Measurements from ENCODE around the gene TMEM144. TPM values are rescaled to one million over a fixed set of nuclear protein-coding genes. Genes with fewer than 3 reads are reported as not detected.

TMEM144 gene
- 0.87 TPM for polyA plus RNA-seq (2012; ENCODE audit: missing spikeins)

DNA sequence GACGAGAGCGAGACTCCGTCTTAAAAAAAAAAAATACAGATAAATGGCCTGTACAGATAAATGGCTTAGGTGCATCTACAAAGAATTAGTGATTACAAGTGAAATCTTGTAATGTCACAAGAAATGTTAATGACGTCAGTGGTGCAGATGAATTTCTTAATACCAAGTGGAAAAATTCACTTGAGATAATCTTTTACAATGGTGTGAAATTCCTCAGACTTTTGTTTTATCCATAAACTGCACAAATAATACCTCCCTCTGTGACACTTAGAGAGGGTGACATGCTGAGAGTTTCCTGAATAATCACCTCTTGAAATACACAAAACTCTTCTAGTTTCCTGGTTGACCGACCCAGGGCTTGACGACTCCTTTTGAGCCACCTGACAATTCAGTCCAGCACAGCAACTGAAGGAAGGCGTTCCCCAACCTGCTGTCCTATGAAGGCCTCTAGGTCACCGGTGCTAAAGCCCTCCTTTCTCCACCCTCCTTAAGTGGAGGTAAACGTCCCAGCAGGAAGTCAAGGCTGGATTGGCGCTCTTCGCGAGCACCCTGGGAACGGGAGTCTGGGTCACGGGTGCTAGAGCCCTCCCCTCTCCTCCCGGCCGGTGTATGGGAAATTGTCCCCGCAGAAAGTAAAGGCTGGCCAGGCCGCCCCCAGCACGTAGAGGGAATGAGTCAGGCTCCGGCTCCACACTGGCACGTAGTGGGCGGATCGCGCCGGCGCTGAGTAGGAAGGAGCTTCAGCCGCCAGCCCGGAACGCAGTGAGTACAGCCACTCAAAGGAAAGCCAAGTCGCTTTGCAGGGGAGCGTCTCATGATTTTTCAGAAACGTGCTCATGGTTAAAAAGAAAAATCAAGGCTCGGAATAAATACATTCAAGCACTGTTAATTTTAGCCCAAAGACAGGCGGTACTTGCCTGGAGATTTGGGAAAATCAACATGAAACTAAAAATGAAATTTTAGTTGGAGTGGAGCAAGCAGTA lies at the start of gene TMEM144:
TSS of gene TMEM144 (plus strand) at position 662 of the 983 bp plus-strand sequence. CDS start 2,182 bp downstream, outside the sequence.
- FAIRE-seq (peak; percentile 54), DNase-seq (ENCODE audit: insufficient read length) (peak; percentile 1)
- TF ChIP-seq POLR2AphosphoS5 (IDR thresholded peaks at IDR 0.05; ENCODE audit: low read depth, low read length) (no peak), TAF1 (IDR thresholded peaks at IDR 0.05; ENCODE audit: borderline replicate concordance, low read depth, low read length) (no peak), POLR2A (IDR thresholded peaks at IDR 0.05; ENCODE audit: low read depth, low read length) (no peak)

DNA sequence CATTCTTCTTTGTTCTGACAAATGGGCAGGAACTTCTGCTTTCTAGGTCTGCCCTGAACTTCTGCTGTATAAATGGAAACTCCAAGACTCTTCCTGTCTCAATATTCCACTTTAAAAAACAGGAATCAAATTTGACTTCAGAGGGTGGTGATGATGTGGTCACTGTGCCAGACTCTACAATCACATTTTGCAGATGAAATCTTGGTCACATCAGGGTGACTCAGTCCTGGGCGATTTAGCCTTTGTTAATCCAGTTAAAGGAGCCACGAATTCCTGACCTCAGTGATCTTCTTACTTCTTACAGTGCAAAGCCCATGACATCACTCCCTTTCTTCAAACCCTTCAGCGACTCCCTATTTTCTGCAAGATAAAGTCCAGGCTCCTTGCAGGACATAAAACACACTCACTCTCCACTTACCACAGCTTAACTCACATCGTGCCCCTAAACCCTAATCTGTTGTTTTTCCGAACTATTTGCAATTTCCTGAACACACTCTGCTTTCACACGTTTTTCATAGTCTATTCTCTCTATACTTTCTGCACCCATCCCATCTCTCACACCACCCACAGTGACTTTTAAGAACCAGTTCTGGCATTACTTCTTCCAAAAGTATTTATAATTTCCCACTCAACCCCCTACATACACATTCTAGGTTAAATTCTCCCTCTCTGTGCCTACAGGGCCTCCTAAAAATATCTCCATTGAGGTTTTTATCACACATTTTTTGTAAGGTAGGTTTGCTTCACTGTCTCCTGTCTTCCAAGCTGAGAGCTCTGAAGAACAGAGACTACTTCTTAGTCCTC lies 48.5 kb upstream of the TMEM144 start:
- FAIRE-seq (no peak), DNase-seq (ENCODE audit: insufficient read length) (no peak)
- TF ChIP-seq POLR2AphosphoS5 (IDR thresholded peaks at IDR 0.05; ENCODE audit: low read depth, low read length): no peak
- no peak for TF ChIP-seq POLR2A (IDR thresholded peaks at IDR 0.05; ENCODE audit: low read depth, low read length)
- TF ChIP-seq TAF1 (IDR thresholded peaks at IDR 0.05; ENCODE audit: borderline replicate concordance, low read depth, low read length): no peak

DNA sequence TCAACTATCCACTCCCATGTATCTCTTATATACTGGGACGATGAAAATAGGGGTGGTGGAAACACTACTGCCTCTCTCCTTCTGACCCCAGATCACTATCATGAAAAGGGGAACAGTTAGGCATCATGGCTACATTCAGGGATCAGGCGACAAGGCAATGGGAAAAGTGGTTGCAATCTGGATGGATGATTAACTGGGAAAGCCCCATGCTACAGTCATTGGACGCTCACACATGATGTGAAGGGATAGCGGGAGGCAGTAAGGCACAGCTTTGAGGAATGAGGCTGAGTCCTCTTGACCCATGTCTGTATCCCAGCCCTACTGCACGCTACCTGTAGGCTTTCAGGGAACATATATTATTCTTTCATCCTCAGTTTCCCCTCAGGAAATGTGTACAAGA lies 47.7 kb upstream of the TMEM144 start:
- FAIRE-seq (no peak), DNase-seq (ENCODE audit: insufficient read length) (no peak)
- TF ChIP-seq TAF1 (IDR thresholded peaks at IDR 0.05; ENCODE audit: borderline replicate concordance, low read depth, low read length) (no peak), POLR2AphosphoS5 (IDR thresholded peaks at IDR 0.05; ENCODE audit: low read depth, low read length) (no peak), POLR2A (IDR thresholded peaks at IDR 0.05; ENCODE audit: low read depth, low read length) (no peak)

DNA sequence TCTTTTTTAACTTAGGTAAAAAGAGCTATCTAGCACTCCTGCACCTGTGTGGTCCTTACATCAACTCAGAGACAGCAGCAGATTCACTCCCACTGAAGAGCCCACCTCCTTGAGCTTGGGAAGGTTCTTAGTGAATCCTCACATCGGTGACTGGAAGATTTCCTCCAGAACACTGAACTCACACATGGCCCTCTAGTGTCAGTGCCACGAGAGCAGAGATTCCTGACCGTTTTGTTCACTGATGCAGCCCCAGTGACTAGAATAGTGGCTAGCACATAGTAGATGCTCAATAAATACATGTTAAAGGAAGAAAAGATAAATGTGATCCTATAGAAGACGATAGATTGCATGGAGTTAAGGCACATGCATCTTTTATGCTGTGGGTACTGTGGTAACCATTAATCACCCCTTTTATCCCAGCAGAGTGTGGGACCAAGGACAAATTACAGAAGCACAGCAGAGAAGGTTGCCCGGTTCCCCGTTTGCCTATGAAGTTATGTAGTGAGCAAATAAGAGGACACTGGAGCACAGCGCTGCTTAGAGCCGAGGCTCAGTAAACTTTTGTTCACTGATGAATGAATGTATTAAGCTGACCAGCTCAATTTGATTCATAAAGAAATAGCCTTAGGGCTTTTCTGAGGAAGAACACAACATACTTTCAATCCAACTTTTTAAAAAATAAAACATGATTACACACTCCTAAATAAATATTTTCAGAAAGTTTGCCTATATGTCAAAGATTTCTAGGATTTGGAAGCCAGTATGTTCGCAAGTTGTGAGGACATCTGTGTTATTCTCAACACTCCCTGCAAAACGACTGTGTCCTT lies 46.1 kb upstream of the TMEM144 start:
- TF ChIP-seq POLR2A (IDR thresholded peaks at IDR 0.05; ENCODE audit: low read depth, low read length) (no peak), TAF1 (IDR thresholded peaks at IDR 0.05; ENCODE audit: borderline replicate concordance, low read depth, low read length) (no peak), POLR2AphosphoS5 (IDR thresholded peaks at IDR 0.05; ENCODE audit: low read depth, low read length) (no peak)
- DNase-seq (ENCODE audit: insufficient read length) (no peak), FAIRE-seq (no peak)

DNA sequence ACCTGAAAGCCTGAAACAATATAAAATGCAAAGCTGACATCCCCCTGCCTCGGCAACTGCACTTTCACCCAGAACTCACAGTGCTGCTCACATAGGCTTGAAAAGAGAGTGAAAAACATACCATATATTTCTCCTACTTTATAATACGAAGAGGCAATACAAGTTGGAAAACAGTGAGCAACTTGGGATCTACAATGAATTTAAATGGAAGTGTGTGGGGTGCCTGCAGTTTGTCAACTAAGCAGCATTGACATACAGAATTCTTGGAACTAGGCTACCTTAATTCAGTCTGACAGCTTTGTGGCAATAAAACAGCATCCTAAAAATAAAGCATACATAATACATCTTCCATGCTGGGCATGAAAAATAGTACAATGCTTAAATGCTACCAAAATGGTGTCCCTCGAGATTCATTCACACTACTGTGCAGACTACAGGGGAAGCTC lies 45.5 kb upstream of the TMEM144 start:
- no peak for DNase-seq (ENCODE audit: insufficient read length)
- no peak for TF ChIP-seq POLR2A (IDR thresholded peaks at IDR 0.05; ENCODE audit: low read depth, low read length)
- no peak for FAIRE-seq

DNA sequence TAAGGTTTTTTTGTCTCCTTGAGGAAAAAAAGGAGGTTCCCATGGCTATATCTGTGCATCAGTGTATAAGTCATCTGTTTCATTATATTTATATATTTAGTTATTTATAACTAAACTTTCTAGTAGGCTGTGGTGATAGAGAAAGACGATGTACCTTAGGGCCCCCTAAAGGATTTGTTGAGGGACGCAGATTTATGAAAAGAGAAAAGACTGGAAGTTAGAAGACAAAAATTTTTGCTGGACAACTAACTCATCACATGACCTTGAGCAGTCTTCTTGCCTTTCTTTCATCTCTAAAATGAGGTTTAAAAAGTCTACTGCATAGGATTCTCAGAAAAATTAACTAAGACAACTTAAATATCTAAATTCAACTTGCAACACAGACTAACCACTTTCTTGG lies 43.6 kb upstream of the TMEM144 start:
- FAIRE-seq: no peak
- TF ChIP-seq TAF1 (IDR thresholded peaks at IDR 0.05; ENCODE audit: borderline replicate concordance, low read depth, low read length) (no peak), POLR2A (IDR thresholded peaks at IDR 0.05; ENCODE audit: low read depth, low read length) (no peak), POLR2AphosphoS5 (IDR thresholded peaks at IDR 0.05; ENCODE audit: low read depth, low read length) (no peak)

DNA sequence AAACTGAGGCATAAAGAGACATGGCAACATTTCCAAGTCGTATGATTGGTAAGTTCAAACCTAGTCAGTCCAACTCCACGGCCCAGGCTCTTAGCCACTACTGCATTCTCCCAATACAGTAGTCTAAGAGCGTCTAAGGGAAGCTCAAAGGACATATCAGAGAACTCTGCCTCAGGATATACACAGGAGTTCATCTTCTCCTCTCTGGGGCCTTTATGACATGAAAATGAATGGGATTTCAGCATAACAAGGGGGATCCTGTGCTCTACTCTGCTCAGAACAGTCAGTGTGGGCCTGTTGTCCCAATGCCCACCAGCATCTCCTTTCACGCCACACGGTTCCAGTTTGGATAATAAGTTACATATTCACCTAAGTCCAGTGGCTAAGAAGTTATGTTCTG lies 41.7 kb upstream of the TMEM144 start:
- TF ChIP-seq POLR2A (IDR thresholded peaks at IDR 0.05; ENCODE audit: low read depth, low read length): no peak
- TF ChIP-seq POLR2AphosphoS5 (IDR thresholded peaks at IDR 0.05; ENCODE audit: low read depth, low read length): no peak
- no peak for TF ChIP-seq TAF1 (IDR thresholded peaks at IDR 0.05; ENCODE audit: borderline replicate concordance, low read depth, low read length)
- FAIRE-seq (no peak), DNase-seq (ENCODE audit: insufficient read length) (no peak)

More for the DNA sequence above, 43.6 kb upstream of the TMEM144 start:
- no peak for DNase-seq (ENCODE audit: insufficient read length)

DNA sequence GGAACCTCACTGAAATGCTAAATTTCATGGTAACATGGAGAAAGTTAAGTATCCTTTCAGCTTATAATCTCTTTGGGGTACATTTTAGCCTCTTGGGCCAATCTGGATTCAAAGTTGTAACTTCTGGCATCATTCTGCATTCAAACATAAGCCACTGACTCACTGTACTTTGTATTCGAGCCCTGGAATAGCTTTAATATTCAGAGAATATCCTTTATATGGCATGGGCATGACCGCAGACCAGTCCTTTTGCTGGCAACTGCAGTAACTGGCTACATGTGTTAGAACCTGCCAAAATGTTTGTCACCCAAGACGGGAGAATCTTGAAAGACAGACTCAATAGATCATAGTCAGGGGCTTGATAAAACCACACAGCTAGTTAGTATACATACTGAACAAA lies 40.8 kb upstream of the TMEM144 start:
- TF ChIP-seq POLR2A (IDR thresholded peaks at IDR 0.05; ENCODE audit: low read depth, low read length): no peak
- no peak for TF ChIP-seq POLR2AphosphoS5 (IDR thresholded peaks at IDR 0.05; ENCODE audit: low read depth, low read length)
- no peak for TF ChIP-seq TAF1 (IDR thresholded peaks at IDR 0.05; ENCODE audit: borderline replicate concordance, low read depth, low read length)
- DNase-seq (ENCODE audit: insufficient read length) (no peak), FAIRE-seq (no peak)

DNA sequence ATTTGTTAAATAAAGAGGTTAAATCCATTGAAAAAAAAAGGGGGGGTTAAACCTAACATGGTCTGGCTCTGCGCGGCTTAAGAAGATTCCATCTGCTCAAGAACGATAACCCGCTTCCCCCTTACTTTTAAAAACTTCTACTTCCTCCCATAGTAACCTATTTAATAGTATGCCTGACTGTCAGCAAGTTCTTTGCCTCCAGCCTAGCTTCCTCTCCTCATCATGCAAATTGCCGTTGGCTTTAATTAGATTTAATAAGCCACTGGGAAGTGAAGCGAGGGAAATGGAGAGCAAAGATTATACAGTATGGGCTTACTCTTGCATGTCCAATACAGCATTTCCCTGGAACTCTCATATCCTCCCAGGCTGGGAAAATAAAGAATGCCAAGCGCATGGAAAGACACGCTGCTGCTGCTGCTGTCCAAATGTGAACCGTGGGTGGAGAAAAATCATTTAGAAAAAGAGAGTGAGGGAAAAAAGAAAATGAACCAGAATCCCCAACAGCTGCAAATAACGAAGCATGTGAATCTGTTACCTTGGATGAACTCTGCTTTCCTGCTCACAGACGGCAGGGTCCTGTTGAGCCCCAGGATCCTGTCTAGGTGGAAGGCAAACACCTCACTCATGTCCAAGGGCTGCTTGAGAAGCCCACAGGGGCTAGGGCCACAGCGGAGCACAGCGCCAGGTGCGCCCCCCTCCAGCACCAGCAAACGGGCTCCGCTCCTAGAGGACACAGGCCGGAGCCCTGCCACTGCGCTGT lies 40.2 kb upstream of the TMEM144 start:
- DNase-seq (ENCODE audit: insufficient read length) (no peak), FAIRE-seq (no peak)
- TF ChIP-seq TAF1 (IDR thresholded peaks at IDR 0.05; ENCODE audit: borderline replicate concordance, low read depth, low read length): no peak
- no peak for TF ChIP-seq POLR2A (IDR thresholded peaks at IDR 0.05; ENCODE audit: low read depth, low read length)
- TF ChIP-seq POLR2AphosphoS5 (IDR thresholded peaks at IDR 0.05; ENCODE audit: low read depth, low read length): no peak
